HepG2 (cell line): Measurements from ENCODE around the gene GGNBP2. TPM values are rescaled to one million over a fixed set of nuclear protein-coding genes. Genes with fewer than 3 reads are reported as not detected.

Experiments
- CCDC6 ChIP-seq: sonication (generic); formaldehyde crosslinking; IDR thresholded peaks from 2 replicates; pipeline ENCODE4 v1.8.1; 2022; ENCODE audit warnings: mild to moderate bottlenecking, missing genetic modification reagents, moderate library complexity
- CHCHD3 ChIP-seq: sonication (generic); formaldehyde crosslinking; IDR thresholded peaks from 2 replicates; pipeline ENCODE4 v1.8.0; 2022; ENCODE audit warnings: mild to moderate bottlenecking, missing genetic modification reagents, moderate library complexity
- KAT8 ChIP-seq: IDR thresholded peaks from 2 replicates; pipeline ENCODE4 v1.6.1; 2016; ENCODE audit warnings: missing genetic modification reagents, missing compliant biosample characterization
- PBX2 ChIP-seq: IDR thresholded peaks from 2 replicates; pipeline ENCODE4 v1.6.1; 2016; ENCODE audit warnings: control low read depth
- RERE ChIP-seq: IDR thresholded peaks from 2 replicates; pipeline ENCODE4 v1.6.1; 2016; ENCODE audit warnings: low read depth, missing genetic modification reagents, missing compliant biosample characterization
- SIN3A ChIP-seq: IDR thresholded peaks from 2 replicates; pipeline ENCODE4 v1.6.1; 2011; ENCODE audit warnings: low read depth, mild to moderate bottlenecking, control low read depth, low read length, borderline replicate concordance
- ZFP90 ChIP-seq: sonication (generic); formaldehyde crosslinking; IDR thresholded peaks from 2 replicates; pipeline ENCODE4 v1.8.0; 2022; ENCODE audit warnings: missing genetic modification reagents, mild to moderate bottlenecking, inconsistent platforms, borderline replicate concordance
- ZKSCAN8 ChIP-seq: IDR thresholded peaks from 2 replicates; pipeline ENCODE4 v1.6.1; 2016; ENCODE audit warnings: borderline replicate concordance, missing genetic modification reagents, missing compliant biosample characterization
- ZNF124 ChIP-seq: sonication (generic); formaldehyde crosslinking; IDR thresholded peaks from 2 replicates; pipeline ENCODE4 v1.4.0; 2020; ENCODE audit warnings: missing genetic modification reagents
- ZNF280B ChIP-seq: sonication (generic); formaldehyde crosslinking; IDR thresholded peaks from 2 replicates; pipeline ENCODE4 v1.5.0; 2020; ENCODE audit warnings: missing genetic modification reagents, mild to moderate bottlenecking, borderline replicate concordance
- ZNF280D ChIP-seq: sonication (generic); formaldehyde crosslinking; IDR thresholded peaks from 2 replicates; pipeline ENCODE4 v1.5.1; 2020; ENCODE audit warnings: mild to moderate bottlenecking, missing genetic modification reagents
- ZNF331 ChIP-seq: sonication (generic); formaldehyde crosslinking; IDR thresholded peaks from 2 replicates; pipeline ENCODE4 v1.4.0; 2020; ENCODE audit warnings: missing genetic modification reagents
- ZNF512B ChIP-seq: sonication (generic); formaldehyde crosslinking; IDR thresholded peaks from 2 replicates; pipeline ENCODE4 v1.5.1; 2020; ENCODE audit warnings: missing genetic modification reagents, mild to moderate bottlenecking, borderline replicate concordance
- polyA plus RNA-seq, 8 experiments: library from polyadenylated mRNA; depleted of rRNA in 3 of 8; stranded (reverse) in 7 of 8; unstranded in 1 of 8; fragments of >200 nt; fragmentation: Illumina TruSeq in 4 of 8; extraction: Trizol in 4 of 8; gene quantifications; 2 replicates each; pipeline versions ENCODE4 v1.2.1 to v1.2.3, GENCODE V29; 2011 to 2016; ENCODE audit warnings: low read depth in 4 of 8, missing spikeins in 1 of 8, mixed read lengths in 1 of 8; ENCODE audit not compliant: insufficient read depth in 1 of 8
- total RNA-seq, 5 experiments: library from RNA; depleted of rRNA; stranded (reverse); fragments of >200 nt; fragmentation: Illumina TruSeq; extraction: Trizol; gene quantifications; 2 replicates each; pipeline ENCODE4 v1.2.3, GENCODE V29; 2016; ENCODE audit warnings: low read depth in 1 of 5

GGNBP2 gene
- total and polyA plus RNA-seq, 2 of the 13 experiments (the other 11 are each of a cell fraction or from before 2014, with no cell fraction given): 53.3 to 84.2 TPM

- TF ChIP-seq CCDC6 (CRISPR knock-in tag) (peak; percentile 38; the same call in 1 of the 2 replicates), ZNF512B (CRISPR knock-in tag) (no peak), ZKSCAN8 (no peak), ZNF280B (no peak; the same call in 1 of the 2 replicates), ZNF331 (CRISPR knock-in tag) (no peak), ZFP90 (CRISPR knock-in tag) (no peak), KAT8 (CRISPR knock-in tag) (no peak; the same call in 1 of the 2 replicates), SIN3A (peak; percentile 57; the same call in 1 of the 2 replicates), CHCHD3 (CRISPR knock-in tag) (no peak), ZNF124 (CRISPR knock-in tag) (no peak), RERE (CRISPR knock-in tag) (no peak), ZNF280D (CRISPR knock-in tag) (no peak), PBX2 (CRISPR knock-in tag) (no peak)
These were observed 10.5 kb upstream of the GGNBP2 start (continued) for GRCh38 chr17:36533935-36534839.
